Lung (tissue), 12 donors: Measurements from ENCODE around the gene LRRC1. TPM values are rescaled to one million over a fixed set of nuclear protein-coding genes. Genes with fewer than 3 reads are reported as not detected.
"Not testable (repeated sequence)": the region's sequence is repeated elsewhere in the genome, so short reads cannot be mapped to it uniquely, and the experiment has no call there.

Source experiments
- ATAC-seq: fragments of 200-7000 bp; cut with Tn5 transposase; one replicate; pipeline ENCODE4 v1.9.1; 2020; ENCODE audit warnings: moderate number of reproducible peaks; ENCODE audit not compliant: insufficient read depth, low FRiP score
- DNase-seq, 3 donors: peaks; one replicate each; pipeline ENCODE4 v3.0.0-alpha.2; 2013 to 2017
- H3K27ac ChIP-seq, 2 donors: one replicate each; pipeline ENCODE4 v1.5.1; 2013; ENCODE audit warnings: mild to moderate bottlenecking in 2 of 2, moderate library complexity in 2 of 2, control low read depth in 1 of 2, inconsistent platforms in 1 of 2, low read depth in 1 of 2, low read length in 1 of 2
- H3K27me3 ChIP-seq, 3 donors: one replicate each; pipeline ENCODE4 v1.5.1; 2013; ENCODE audit warnings: low read length in 2 of 3; ENCODE audit not compliant: control insufficient read depth in 3 of 3, insufficient read depth in 3 of 3
- H3K36me3 ChIP-seq, 4 donors: one replicate each; pipeline ENCODE4 v1.5.1; 2013; ENCODE audit warnings: low read length in 4 of 4, mild to moderate bottlenecking in 1 of 4, moderate library complexity in 1 of 4; ENCODE audit not compliant: control insufficient read depth in 4 of 4, insufficient read depth in 4 of 4
- H3K4me1 ChIP-seq, 5 donors: one replicate each; pipeline ENCODE4 v1.5.1; 2013; ENCODE audit warnings: low read length in 5 of 5, mild to moderate bottlenecking in 2 of 5, moderate library complexity in 1 of 5; ENCODE audit not compliant: control insufficient read depth in 5 of 5, insufficient read depth in 5 of 5
- H3K4me3 ChIP-seq: one replicate; pipeline ENCODE4 v1.5.1; 2013; ENCODE audit warnings: mild to moderate bottlenecking, control low read depth, moderate library complexity
- H3K9ac ChIP-seq, 2 donors: one replicate each; pipeline ENCODE4 v1.5.1; 2013; ENCODE audit warnings: low read length in 2 of 2, control low read depth in 1 of 2; ENCODE audit not compliant: insufficient read depth in 1 of 2
- H3K9me3 ChIP-seq, 4 donors: one replicate each; pipeline ENCODE4 v1.5.1; 2013; ENCODE audit warnings: low read length in 3 of 4, mild to moderate bottlenecking in 1 of 4, moderate library complexity in 1 of 4; ENCODE audit not compliant: control insufficient read depth in 4 of 4, insufficient read depth in 3 of 4
- CTCF ChIP-seq: IDR thresholded peaks from 2 replicates; pipeline ENCODE4 v1.5.1; 2012; ENCODE audit warnings: mild to moderate bottlenecking; ENCODE audit errors: control extremely low read depth, extremely low read depth
- WGBS, 2 donors: extraction: QIAGEN DNeasy Blood & Tissue Kit; methylation state at CpG; one replicate each; pipeline ENCODE4 v1.1.7; 2013; 5-methylcytosine and 5-hydroxymethylcytosine counted together
- polyA plus RNA-seq, 2 donors: library from polyadenylated mRNA; stranded (reverse); fragments of 200-250 nt; gene quantifications; one replicate each; pipeline ENCODE4 v1.2.1, GENCODE V29; 2013
- total RNA-seq, 2 donors: library from RNA; depleted of rRNA in 1 of 2; stranded (reverse); fragments of >200 nt in 1 of 2; gene quantifications; one replicate each; pipeline ENCODE4 v1.2.1, GENCODE V29; 2014 to 2021
- donor health status: control.
- donor health status: control.
- donor health status: Bipolar disorder and iron deficiency.
- donor health status: healthy.
- donor health status: DM: yes; HTN: yes; CAD: no.

LRRC1 gene
- total and polyA plus RNA-seq, 4 donors = 4.8 to 19.9 (median 9.9) TPM

- 74 to 85% methylated on average over 2 of the region's 2 CpGs for WGBS, 2 donors
- Histone ChIP-seq H3K27me3 (no peaks in the 10 kb centered on the region), H3K4me1 (peaks cover 0 to 6% (median 0%) of the 10 kb centered on the region in 5 donors), H3K9ac (no peak overlapping the region), H3K9me3 (peaks cover 0 to 4% (median 0%) of the 10 kb centered on the region in 4 donors), H3K36me3 (no peaks in the 10 kb centered on the region), H3K27ac (peak overlapping the region in 1 of 2 donors; percentile 63), H3K4me3 (no peak overlapping the region)
- TF ChIP-seq CTCF = no peak
- DNase-seq = no peak
- no peak for ATAC-seq
These were observed 22.8 kb upstream of the LRRC1 start for GRCh38 chr6:53771785-53772624.

- peaks cover 0 to 3% (median 0%) of the 10 kb centered on the region in 5 donors for H3K4me1 ChIP-seq
- no peaks in the 10 kb centered on the region for H3K27me3 ChIP-seq
- DNase-seq (no peak), ATAC-seq (no peak)
- no peak for TF ChIP-seq CTCF
- no peak overlapping the region for H3K9ac ChIP-seq
- no peaks in the 10 kb centered on the region for H3K36me3 ChIP-seq
- H3K9me3 ChIP-seq = peaks cover 0 to 4% (median 0%) of the 10 kb centered on the region in 4 donors
- H3K4me3 ChIP-seq = no peak overlapping the region
- H3K27ac ChIP-seq = no peak overlapping the region
These were observed 21.6 kb upstream of the LRRC1 start for GRCh38 chr6:53773044-53773696.

- not testable (repeated sequence) for H3K4me1 ChIP-seq, H3K4me3 ChIP-seq, H3K27me3 ChIP-seq, ATAC-seq, H3K9me3 ChIP-seq, H3K36me3 ChIP-seq, DNase-seq, H3K27ac ChIP-seq, H3K9ac ChIP-seq
- WGBS, 2 donors = 88% methylated on average over 1 of the region's 2 CpGs; no CpG with 5 or more reads in 1 of the 2 donors
These were observed 18.7 kb upstream of the LRRC1 start for GRCh38 chr6:53776152-53776551.

GRCh38 chr6:53784991-53785390, 9.8 kb upstream of the LRRC1 start:
- H3K9me3 ChIP-seq, H3K4me3 ChIP-seq, DNase-seq, H3K36me3 ChIP-seq, H3K27ac ChIP-seq, H3K4me1 ChIP-seq, H3K9ac ChIP-seq, H3K27me3 ChIP-seq, ATAC-seq: not testable (repeated sequence)
